Activated naive CD4-positive, alpha-beta T cell treated with anti-CD3 and anti-CD28 coated beads, Interleukin-2, amount 50 U/mL, for 16 hours (primary cell): ENCODE data around the gene TMIGD1.

Experiments
- DNase-seq: peaks from one replicate; pipeline ENCODE4 v3.0.0-alpha.2; 2020

Gene TMIGD1

DNA sequence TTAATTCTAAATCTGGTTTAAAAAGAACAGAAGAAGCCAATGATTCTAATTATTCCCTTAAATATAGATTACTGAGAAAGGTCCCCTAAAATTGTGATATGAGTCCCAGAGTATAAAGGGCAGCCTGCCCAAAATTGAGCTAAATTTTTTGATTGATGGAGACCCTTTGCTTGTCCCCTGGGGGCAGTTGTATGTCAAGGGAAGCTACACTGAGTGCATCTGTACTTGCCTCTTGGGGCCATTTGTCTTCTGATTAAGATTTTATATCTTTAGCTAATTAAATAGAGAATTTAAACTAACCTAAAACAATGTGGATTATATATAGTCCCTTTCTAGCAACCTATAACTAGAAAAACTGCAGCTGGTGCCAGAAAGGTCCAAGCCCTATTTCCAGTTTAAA is 54.7 kb downstream of the TMIGD1 start:
- no peak for DNase-seq

DNA sequence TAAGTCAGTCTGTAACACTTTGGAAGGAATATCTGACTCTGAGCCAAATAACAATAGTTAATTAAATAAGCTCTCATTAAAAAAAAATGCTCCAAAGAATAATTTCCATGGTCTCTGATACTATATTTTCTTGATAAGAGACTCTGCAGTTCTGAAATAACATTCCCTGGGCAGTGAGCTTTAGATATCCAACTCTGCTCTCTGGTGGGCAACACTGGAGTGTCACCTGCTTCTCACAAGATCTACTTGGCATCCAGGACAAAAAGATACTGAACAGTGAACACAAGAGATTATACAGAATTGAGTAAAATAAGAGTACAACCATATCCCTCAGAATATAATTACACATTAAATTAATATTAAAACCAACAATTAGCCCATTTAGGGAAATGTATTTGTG is 55.8 kb downstream of the TMIGD1 start:
- DNase-seq, result no peak

DNA sequence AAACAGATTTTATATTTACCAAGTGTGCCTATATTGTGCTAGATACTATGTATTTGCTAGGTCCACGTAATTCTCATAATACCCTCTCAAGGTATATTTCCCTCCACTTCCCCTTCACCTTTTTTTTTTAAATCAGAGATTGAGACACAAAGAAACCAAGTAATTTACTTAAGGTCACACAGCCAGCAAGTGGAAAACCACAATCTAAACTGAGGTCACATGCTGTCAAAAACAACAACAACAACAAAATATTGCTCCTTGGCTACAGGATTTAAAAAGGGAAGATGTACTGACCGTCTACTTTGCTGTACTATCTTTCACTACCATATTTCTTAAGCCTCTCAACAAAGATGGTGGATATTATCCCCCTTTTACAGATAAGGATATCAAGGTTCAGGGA is 57.9 kb downstream of the TMIGD1 start:
- no peak for DNase-seq

DNA sequence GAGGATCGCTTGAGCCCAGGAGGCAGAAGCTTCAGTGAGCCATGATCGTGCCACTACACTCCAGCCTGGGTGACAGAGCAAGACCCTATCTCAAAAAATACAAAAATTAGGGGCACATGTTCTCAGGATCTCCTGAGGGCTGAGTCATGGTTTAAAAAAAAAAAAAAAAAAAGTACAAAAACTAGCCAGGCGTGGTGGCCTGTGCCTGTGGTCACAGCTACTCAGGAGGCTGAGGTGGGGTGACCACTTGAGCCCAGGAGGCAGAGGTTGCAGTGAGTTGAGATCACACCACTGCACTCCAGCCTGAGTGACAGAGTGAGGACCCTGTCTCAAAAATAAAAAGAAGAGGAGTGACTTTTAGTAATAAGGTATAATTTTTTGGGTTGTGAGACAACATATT is 59.0 kb downstream of the TMIGD1 start:
- DNase-seq, result no peak

DNA sequence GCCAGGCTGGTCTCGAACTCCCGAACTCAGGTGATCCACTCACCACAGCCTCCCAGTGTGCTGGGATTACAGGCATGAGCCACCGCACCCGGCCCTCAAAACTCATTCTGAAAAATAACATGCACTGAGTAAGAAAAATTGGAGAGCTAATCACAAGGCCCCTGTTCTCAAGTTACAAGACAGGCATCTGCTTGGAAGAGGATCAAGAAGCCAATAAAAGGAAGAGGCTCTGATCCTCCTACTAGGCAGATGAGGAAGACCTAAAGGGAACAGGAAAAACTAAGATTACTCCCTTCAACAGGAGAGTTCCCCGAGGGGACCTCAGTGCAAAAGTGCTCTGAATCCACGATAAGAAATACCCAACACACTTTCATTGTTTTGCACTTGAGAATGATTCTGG is 60.5 kb downstream of the TMIGD1 start:
- DNase-seq, result no peak

DNA sequence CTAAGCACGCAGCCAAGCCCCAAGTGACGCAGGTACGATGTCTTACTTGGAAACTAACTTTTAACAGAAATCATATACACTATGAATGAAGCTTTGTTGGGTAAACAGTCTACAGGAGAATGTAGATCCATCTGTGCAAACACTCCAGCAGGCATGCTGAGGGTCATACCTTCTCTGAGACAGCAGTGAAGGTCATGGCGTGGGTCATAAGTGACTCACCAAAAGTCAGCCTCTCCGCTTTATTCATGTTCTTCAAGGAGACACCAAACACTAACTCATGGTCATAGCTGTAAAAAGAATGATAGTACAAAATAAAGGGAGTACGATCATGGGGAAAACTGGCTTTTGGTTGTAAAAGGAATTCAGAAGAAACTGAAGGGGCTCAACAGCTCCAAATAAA is 62.8 kb downstream of the TMIGD1 start:
- DNase-seq, result no peak

DNA sequence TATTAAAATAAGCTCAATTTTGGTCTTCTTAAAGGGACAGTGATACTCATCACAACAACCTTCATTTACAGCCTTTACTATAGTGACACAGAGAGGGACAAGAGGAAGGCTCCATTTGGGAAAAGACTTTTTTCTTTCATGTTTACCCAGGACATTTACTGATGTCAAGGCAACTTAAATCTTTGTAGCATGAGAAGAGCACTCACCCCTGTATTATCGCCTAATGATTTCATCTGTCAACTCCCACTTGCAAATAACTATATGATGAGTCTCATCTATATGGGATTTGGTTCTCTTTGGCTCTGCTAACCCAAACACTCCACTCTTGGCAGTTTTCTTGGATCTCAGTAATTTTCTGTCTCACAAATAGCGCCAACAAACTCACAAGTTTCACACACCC is 66.2 kb downstream of the TMIGD1 start:
- DNase-seq, result no peak
